Peyer's patch (tissue), 4 donors: ENCODE measurements around the gene TLK2.

Experiments used
- POLR2A ChIP-seq, 2 donors: fragments of 450-650 bp; IDR thresholded peaks; one replicate each; pipeline ENCODE4 v1.5.1; 2017; ENCODE audit warnings: antibody characterized with exemption in 2 of 2, mild to moderate bottlenecking in 2 of 2, moderate library complexity in 2 of 2
- TF ChIP-seq, protein P1 (sequence below), 6 experiments: fragments of 450-650 bp in 4 of 6; fragments of 200-600 bp in 2 of 6; sonication (generic) in 1 of 6; IDR thresholded peaks; one replicate each; pipeline ENCODE4 v1.5.1; 2017 to 2019; ENCODE audit warnings: antibody characterized with exemption in 6 of 6, mild to moderate bottlenecking in 3 of 6, moderate library complexity in 1 of 6

DNA sequence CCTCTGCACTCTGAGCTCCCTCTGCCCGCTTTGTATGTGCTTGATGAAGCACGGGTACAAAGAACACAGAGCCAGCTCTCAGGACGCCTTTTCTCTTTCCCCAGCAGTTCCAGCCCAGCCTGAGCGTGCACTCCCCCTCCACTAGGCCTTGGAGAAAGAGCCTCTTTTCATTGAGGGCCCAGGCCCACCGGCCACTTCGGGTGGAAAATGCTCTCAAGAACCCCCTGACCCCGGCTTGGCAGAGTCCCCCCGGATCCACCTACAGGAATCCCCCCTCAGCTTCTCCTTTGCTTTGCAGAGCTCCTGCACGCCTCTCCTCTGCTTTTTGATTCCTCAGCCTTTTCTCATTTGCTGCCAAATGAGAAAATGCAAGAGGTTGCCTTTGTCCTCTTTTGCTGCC, 179.1 kb downstream of the TLK2 start:
- TF ChIP-seq, protein P1, sequence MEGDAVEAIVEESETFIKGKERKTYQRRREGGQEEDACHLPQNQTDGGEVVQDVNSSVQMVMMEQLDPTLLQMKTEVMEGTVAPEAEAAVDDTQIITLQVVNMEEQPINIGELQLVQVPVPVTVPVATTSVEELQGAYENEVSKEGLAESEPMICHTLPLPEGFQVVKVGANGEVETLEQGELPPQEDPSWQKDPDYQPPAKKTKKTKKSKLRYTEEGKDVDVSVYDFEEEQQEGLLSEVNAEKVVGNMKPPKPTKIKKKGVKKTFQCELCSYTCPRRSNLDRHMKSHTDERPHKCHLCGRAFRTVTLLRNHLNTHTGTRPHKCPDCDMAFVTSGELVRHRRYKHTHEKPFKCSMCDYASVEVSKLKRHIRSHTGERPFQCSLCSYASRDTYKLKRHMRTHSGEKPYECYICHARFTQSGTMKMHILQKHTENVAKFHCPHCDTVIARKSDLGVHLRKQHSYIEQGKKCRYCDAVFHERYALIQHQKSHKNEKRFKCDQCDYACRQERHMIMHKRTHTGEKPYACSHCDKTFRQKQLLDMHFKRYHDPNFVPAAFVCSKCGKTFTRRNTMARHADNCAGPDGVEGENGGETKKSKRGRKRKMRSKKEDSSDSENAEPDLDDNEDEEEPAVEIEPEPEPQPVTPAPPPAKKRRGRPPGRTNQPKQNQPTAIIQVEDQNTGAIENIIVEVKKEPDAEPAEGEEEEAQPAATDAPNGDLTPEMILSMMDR (IDR thresholded peaks at IDR 0.05) = no peak
- TF ChIP-seq POLR2A (IDR thresholded peaks at IDR 0.05) = no peak
